K562 treated with DMSO at 1 percent for 12 hours (cell line): ENCODE measurements around the gene GMPPA. TPM values are rescaled to one million over a fixed set of nuclear protein-coding genes. Genes with fewer than 3 reads are reported as not detected.

Experiments used
- total RNA-seq: library from RNA; unstranded; fragments of 300-600 nt; gene quantifications from 2 replicates; pipeline ENCODE4 v1.2.3, GENCODE V29; 2022; ENCODE audit not compliant: insufficient read depth

Gene GMPPA
- 112 and 128 TPM in 2 replicates for total RNA-seq

DNA sequence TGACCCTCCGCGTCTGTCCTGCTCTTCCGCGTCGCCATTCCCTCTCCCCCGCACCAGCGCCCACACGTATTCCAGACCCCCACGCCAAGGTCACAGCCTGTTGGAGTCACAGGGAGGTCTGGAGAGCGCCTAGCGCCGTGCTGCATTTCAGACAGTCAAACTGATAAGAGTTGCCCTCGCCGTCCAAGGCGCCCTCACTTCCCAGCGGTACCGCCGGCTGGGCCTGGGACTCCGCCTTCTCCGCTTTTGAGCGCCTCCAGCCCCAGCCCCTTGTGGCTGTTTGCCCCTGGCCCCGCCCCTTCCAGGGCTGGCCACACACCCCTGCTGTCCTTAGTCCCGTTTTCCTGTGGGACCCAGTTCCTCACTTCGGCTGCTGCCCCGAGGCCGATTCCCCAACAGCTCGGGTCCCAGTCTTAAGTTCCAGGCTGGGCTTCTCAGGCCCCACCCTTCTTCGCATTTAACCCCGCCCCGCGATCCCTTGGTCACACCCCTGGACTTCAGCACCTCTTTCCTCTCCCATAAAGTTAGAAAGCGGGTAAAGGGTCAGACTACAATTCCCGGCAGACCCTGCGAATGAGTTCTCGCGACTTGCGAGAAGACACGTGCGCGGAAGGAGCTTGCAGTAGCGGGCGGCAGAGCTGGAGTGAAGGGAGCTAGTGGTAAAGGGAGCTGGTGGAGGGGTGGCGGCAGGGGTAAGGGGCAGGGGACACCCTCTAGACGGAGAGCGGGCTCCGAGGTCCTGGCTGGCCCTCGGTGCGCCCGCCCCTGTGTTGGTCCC lies at the start of gene GMPPA:
Gene GMPPA, plus strand, starts transcription at position 612 of the 778 bp plus-strand sequence. CDS start 1,085 bp downstream, outside the sequence.

DNA sequence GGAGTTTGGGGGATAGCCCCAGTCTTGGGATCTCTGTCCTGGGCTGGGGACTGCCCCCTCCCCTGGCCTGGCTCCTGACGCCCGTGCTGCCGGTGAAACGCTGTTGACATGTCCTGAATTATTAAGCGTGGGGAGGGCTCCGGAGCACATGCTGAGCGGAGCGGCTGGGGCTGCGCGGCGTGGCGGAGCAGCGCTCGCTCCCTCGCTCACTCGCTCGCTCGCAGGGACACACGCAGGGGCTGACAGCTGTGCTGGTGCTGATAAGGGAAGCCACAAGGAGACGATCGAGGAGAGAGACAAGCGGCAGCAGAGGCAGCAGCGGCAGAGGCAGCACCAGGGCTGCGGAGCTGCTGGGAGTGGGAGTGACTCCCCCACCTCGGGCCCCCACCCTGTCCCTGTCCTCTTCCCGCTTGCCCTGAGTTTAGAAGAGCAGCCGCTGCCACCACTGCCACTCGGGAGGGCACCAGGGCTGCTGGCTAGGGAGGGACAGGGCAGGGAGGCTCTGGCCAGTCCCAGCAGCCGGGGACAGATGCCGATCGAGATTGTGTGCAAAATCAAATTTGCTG lies 15.6 kb downstream of the GMPPA start, which contains the start of gene ASIC4:
Gene ASIC4, plus strand, starts transcription at position 287 of the 566 bp plus-strand sequence. Its CDS starts 243 bp downstream, at position 530.

DNA sequence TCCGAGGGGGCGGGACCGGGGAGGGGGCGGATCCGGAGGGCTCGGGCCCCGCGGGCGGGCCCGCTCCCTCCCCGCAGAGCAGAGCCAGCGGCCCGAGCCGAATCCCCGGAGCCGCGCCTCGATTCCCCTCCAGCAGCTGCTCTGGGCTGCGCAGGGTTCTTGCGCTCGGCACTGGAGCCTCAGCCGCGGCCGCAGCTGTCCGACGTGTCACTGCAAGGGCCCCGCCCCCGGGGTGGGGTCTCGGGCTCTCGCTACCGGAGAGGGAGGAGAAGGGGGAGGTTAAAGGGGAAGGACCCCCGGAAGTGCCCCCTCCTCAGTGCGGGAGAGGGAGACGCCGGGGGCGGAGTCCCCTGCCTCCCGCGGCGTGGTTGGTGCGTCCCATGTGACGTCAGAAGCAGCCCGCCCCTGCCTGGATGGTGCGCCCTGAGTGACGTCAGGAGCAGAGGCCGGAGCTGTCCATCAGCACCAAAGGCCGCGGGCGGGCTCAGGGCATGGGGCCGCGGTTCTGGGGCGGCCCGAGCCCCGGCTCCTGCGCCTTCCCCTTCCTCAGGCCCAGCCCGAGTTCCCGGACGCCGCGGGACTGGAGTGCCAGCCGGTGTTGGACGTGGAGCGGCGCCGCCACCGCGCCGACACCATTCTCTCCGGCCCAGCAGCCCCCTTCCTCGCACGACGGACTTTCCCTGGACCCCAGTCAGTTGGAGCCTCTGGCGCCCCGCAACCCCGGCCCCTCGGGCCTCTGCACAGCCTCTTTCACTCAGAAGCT lies 45.1 kb downstream of the GMPPA start, which contains the start of the genes CHPF and TMEM198:
Gene CHPF, minus strand, starts transcription at position 214 of the 763 bp plus-strand sequence. CDS start 271 bp downstream, outside the sequence.
Gene TMEM198, plus strand, starts transcription at position 433 of the 763 bp plus-strand sequence. CDS start 700 bp downstream, outside the sequence.

Other genes with a start within 250 kb of the GMPPA start
- gene TUBA4B, start 245.6 kb upstream of the GMPPA start, total RNA-seq: not detected in 2 replicates
- 69.3 and 74.9 TPM in 2 replicates for gene TUBA4A, start 245.0 kb upstream of the GMPPA start, total RNA-seq
- 28.4 and 29.6 TPM in 2 replicates for gene DNAJB2, start 219.5 kb upstream of the GMPPA start, total RNA-seq
- gene PTPRN, start 189.5 kb upstream of the GMPPA start, total RNA-seq: not detected in 2 replicates
- gene RESP18, start 166.1 kb upstream of the GMPPA start, total RNA-seq: not detected in 2 replicates
- gene DNPEP, start 111.0 kb upstream of the GMPPA start, total RNA-seq: 51.2 and 77.3 TPM in 2 replicates
- gene DES, start 80.5 kb upstream of the GMPPA start, total RNA-seq: 15.2 and 15.7 TPM in 2 replicates
- 7.1 and 13.8 TPM in 2 replicates for gene SPEG, start 64.0 kb upstream of the GMPPA start, total RNA-seq
- 4.0 and 7.0 TPM in 2 replicates for gene ASIC4, start 15.6 kb downstream of the GMPPA start, total RNA-seq
- gene CHPF, start 44.9 kb downstream of the GMPPA start, total RNA-seq: 66.8 and 74.6 TPM in 2 replicates
- gene TMEM198, start 45.1 kb downstream of the GMPPA start, total RNA-seq: 1.2 and 1.5 TPM in 2 replicates
- gene OBSL1, start 72.6 kb downstream of the GMPPA start, total RNA-seq: 29.2 and 37.7 TPM in 2 replicates
- gene INHA, start 73.4 kb downstream of the GMPPA start, total RNA-seq: 4.3 and 5.6 TPM in 2 replicates
- gene STK11IP, start 99.0 kb downstream of the GMPPA start, total RNA-seq: 6.1 and 8.7 TPM in 2 replicates
- gene SLC4A3, start 128.7 kb downstream of the GMPPA start, total RNA-seq: not detected in 2 replicates